HG03469 (cell line): ENCODE results near the gene MAML2.
A peak's percentile ranks its signal among the peaks of the same experiment; 100 is the strongest.
"Not testable (repeated sequence)": the region's sequence is repeated elsewhere in the genome, so short reads cannot be mapped to it uniquely, and the experiment has no call there.

Experiments
- ATAC-seq: cut with Tn5 transposase; IDR thresholded peaks from one replicate; pipeline ENCODE4 v1.9.1; 2021; ENCODE audit warnings: mild to moderate bottlenecking, moderate library complexity, moderate number of reproducible peaks; ENCODE audit not compliant: unreplicated experiment

MAML2 gene

GRCh38 chr11:96193745-96194443 lies 149.1 kb downstream of the MAML2 start:
- ATAC-seq, result no peak

- no peak for ATAC-seq
Measured at GRCh38 chr11:96191752-96192151, 151.2 kb downstream of the MAML2 start.

GRCh38 chr11:96189351-96189750 lies 153.6 kb downstream of the MAML2 start:
- peak; percentile 35 for ATAC-seq

- ATAC-seq, result peak; percentile 39
Measured at GRCh38 chr11:96188243-96189006, 154.6 kb downstream of the MAML2 start.

- no peak for ATAC-seq
Measured at GRCh38 chr11:96187822-96188221, 155.2 kb downstream of the MAML2 start.

GRCh38 chr11:96186806-96187205 lies 156.2 kb downstream of the MAML2 start:
- ATAC-seq, result no peak

GRCh38 chr11:96185220-96185768 lies 157.7 kb downstream of the MAML2 start:
- peak; percentile 53 for ATAC-seq

GRCh38 chr11:96180937-96181336 lies 162.1 kb downstream of the MAML2 start:
- ATAC-seq, result not testable (repeated sequence)

- no peak for ATAC-seq
Measured at GRCh38 chr11:96180341-96180740, 162.7 kb downstream of the MAML2 start.

GRCh38 chr11:96179905-96180304 lies 163.1 kb downstream of the MAML2 start:
- no peak for ATAC-seq

- ATAC-seq, result no peak
Measured at GRCh38 chr11:96178887-96179279, 164.1 kb downstream of the MAML2 start.

- no peak for ATAC-seq
Measured at GRCh38 chr11:96178049-96178886, 164.7 kb downstream of the MAML2 start.

GRCh38 chr11:96177146-96177545 lies 165.8 kb downstream of the MAML2 start:
- no peak for ATAC-seq

GRCh38 chr11:96173906-96174305 lies 169.1 kb downstream of the MAML2 start:
- no peak for ATAC-seq

- no peak for ATAC-seq
Measured at GRCh38 chr11:96173422-96173821, 169.6 kb downstream of the MAML2 start.

GRCh38 chr11:96172604-96173003 lies 170.4 kb downstream of the MAML2 start:
- no peak for ATAC-seq

GRCh38 chr11:96169250-96169649 lies 173.7 kb downstream of the MAML2 start:
- no peak for ATAC-seq

GRCh38 chr11:96168623-96169022 lies 174.4 kb downstream of the MAML2 start:
- ATAC-seq, result no peak

- no peak for ATAC-seq
Measured at GRCh38 chr11:96167787-96168186, 175.2 kb downstream of the MAML2 start.

GRCh38 chr11:96167203-96167758 lies 175.7 kb downstream of the MAML2 start:
- no peak for ATAC-seq
